ENCODE measurements around the gene CLRN3. TPM values are rescaled to one million over a fixed set of nuclear protein-coding genes. Genes with fewer than 3 reads are reported as not detected.

The CLRN3 gene
- total RNA-seq, 1 experiment from 2014 or later = 0.52 TPM

DNA sequence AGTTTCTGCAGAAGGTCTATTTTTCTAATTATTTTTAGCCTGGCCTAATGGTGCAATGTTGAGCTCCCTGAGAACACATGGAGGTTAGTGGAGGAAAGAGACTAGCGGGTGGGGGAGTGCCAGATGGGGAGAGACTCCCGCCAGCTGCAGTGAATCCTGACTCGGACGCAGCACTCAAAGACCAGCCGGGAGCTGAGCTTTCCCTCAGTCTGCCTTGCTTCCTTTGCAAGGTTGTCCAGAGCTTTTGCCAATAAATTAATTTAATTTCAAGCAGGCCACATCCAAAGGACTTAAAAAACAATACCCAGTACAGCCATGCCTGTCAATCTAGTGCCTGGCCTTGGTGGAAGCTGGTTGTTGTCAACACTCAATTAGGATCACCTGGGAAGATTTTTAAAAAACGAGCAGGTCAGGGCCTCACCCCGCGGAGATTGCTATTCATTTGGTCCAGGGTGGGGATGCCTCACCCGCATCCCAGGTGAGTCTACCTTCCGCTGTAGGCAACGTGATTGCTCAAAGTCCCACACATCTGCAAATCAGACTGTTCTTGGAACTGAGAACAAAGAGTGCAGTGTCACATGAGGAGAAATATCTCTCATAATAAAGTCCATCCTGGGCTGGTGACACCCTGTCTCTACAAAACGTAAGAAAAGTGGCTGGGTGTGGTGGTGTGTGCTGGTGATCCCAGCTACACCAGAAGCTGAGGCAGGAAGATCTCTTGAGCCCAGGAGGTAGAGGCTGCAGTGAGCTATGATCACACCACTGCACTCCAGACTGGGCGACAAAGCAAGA, 4.0 kb downstream of the CLRN3 start:
- no peak for DNase-seq
- no peaks in the 10 kb centered on the region for H3K27me3 Mint-ChIP-seq (ENCODE audit: unreplicated experiment)
- intact Hi-C loops (cut with micrococcal nuclease; ENCODE audit: unreplicated experiment) = loop anchor here (5.0 kb wide), 1 partner anchor 179 kb away; no protein-coding TSS in a partner anchor
- no peak overlapping the region for H3K27ac Mint-ChIP-seq (ENCODE audit: unreplicated experiment)
- H3K4me1 Mint-ChIP-seq (ENCODE audit: low read depth, unreplicated experiment) = peaks cover 10% of the 10 kb centered on the region
- CTCF ChIA-PET = no interaction called here
- no peaks in the 10 kb centered on the region for H3K36me3 Mint-ChIP-seq (ENCODE audit: insufficient read depth, unreplicated experiment)
- no TSS peak for BruUV-seq (replicated peaks)
- H3K9me3 Mint-ChIP-seq (ENCODE audit: low read depth, unreplicated experiment) = no peaks in the 10 kb centered on the region
- TF ChIP-seq, protein P1, sequence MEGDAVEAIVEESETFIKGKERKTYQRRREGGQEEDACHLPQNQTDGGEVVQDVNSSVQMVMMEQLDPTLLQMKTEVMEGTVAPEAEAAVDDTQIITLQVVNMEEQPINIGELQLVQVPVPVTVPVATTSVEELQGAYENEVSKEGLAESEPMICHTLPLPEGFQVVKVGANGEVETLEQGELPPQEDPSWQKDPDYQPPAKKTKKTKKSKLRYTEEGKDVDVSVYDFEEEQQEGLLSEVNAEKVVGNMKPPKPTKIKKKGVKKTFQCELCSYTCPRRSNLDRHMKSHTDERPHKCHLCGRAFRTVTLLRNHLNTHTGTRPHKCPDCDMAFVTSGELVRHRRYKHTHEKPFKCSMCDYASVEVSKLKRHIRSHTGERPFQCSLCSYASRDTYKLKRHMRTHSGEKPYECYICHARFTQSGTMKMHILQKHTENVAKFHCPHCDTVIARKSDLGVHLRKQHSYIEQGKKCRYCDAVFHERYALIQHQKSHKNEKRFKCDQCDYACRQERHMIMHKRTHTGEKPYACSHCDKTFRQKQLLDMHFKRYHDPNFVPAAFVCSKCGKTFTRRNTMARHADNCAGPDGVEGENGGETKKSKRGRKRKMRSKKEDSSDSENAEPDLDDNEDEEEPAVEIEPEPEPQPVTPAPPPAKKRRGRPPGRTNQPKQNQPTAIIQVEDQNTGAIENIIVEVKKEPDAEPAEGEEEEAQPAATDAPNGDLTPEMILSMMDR (IDR thresholded peaks at IDR 0.05; ENCODE audit: unreplicated experiment) = no peak
- H3K4me3 Mint-ChIP-seq (ENCODE audit: low read depth, unreplicated experiment) = no peak overlapping the region

- H3K4me1 Mint-ChIP-seq (ENCODE audit: low read depth, unreplicated experiment) = peaks cover 10% of the 10 kb centered on the region
- CTCF ChIA-PET = interaction anchor here (0.7 kb wide), 1 partner anchor 60 kb away, joined by 3 read pairs; no protein-coding TSS in a partner anchor
- BruUV-seq (replicated peaks) = no TSS peak
- no peak overlapping the region for H3K27ac Mint-ChIP-seq (ENCODE audit: unreplicated experiment)
- H3K9me3 Mint-ChIP-seq (ENCODE audit: low read depth, unreplicated experiment) = no peaks in the 10 kb centered on the region
- TF ChIP-seq, protein P1 (IDR thresholded peaks at IDR 0.05; ENCODE audit: unreplicated experiment) = no peak
- intact Hi-C loops (cut with micrococcal nuclease; ENCODE audit: unreplicated experiment) = loop anchor here (5.0 kb wide), 1 partner anchor 180 kb away; no protein-coding TSS in a partner anchor
- no peak overlapping the region for H3K4me3 Mint-ChIP-seq (ENCODE audit: low read depth, unreplicated experiment)
- no peaks in the 10 kb centered on the region for H3K27me3 Mint-ChIP-seq (ENCODE audit: unreplicated experiment)
- no peaks in the 10 kb centered on the region for H3K36me3 Mint-ChIP-seq (ENCODE audit: insufficient read depth, unreplicated experiment)
- no peak for DNase-seq
Measured at GRCh38 chr10:127887541-127888415, 5.0 kb downstream of the CLRN3 start.

DNA sequence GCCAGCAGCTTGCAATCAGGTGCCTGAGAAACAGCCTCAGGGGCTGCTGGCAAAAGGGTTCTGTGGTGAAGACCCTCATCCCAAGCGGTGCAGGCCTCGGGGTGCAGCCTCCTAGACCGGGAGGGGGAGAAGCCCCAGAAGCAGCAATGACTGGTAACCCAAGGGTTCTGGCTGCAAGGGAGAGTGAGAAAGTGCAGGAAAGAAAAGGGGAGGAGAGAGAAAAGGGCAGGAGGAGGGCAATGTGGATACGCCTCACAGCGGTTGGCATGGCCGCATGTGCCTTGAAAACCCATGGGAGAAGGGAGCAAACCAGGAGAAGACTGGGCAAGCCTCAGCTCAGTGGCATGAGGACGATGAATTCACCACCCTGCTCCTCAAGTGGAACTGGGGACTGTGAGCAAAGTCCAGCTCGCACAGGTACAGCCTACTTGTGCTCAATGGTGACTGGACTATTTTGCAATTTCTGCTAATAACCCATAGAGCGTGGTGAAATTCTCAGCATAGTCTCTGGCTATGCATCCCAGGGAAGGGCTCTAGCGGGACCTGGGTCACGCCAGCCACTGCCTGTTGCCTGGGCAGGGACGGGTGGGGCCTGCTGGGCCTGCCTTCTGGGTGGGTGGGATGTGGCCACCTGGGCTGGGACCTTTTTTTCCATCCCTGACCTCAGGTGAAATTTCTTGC, 6.2 kb downstream of the CLRN3 start:
- Mint-ChIP-seq H3K27ac (ENCODE audit: unreplicated experiment) (no peak overlapping the region), H3K27me3 (ENCODE audit: unreplicated experiment) (no peaks in the 10 kb centered on the region), H3K4me3 (ENCODE audit: low read depth, unreplicated experiment) (no peak overlapping the region), H3K4me1 (ENCODE audit: low read depth, unreplicated experiment) (peaks cover 10% of the 10 kb centered on the region), H3K36me3 (ENCODE audit: insufficient read depth, unreplicated experiment) (no peaks in the 10 kb centered on the region), H3K9me3 (ENCODE audit: low read depth, unreplicated experiment) (no peaks in the 10 kb centered on the region)
- CTCF ChIA-PET = interaction anchor here (0.6 kb wide), 1 partner anchor 40 kb away, joined by 6 read pairs; no protein-coding TSS in a partner anchor
- no TSS peak for BruUV-seq (replicated peaks)
- DNase-seq = no peak
- intact Hi-C loops (cut with micrococcal nuclease; ENCODE audit: unreplicated experiment) = loop anchor here (5.0 kb wide), 1 partner anchor 181 kb away; no protein-coding TSS in a partner anchor
- TF ChIP-seq, protein P1 (IDR thresholded peaks at IDR 0.05; ENCODE audit: unreplicated experiment) = no peak

GRCh38 chr10:127884501-127884900, 8.2 kb downstream of the CLRN3 start:
- BruUV-seq (replicated peaks) = no TSS peak
- intact Hi-C loops (cut with micrococcal nuclease; ENCODE audit: unreplicated experiment) = no loop called here
- TF ChIP-seq, protein P1 (IDR thresholded peaks at IDR 0.05; ENCODE audit: unreplicated experiment) = no peak
- Mint-ChIP-seq H3K27me3 (ENCODE audit: unreplicated experiment) (no peaks in the 10 kb centered on the region), H3K27ac (ENCODE audit: unreplicated experiment) (no peak overlapping the region), H3K36me3 (ENCODE audit: insufficient read depth, unreplicated experiment) (no peaks in the 10 kb centered on the region), H3K4me1 (ENCODE audit: low read depth, unreplicated experiment) (peaks cover 10% of the 10 kb centered on the region), H3K4me3 (ENCODE audit: low read depth, unreplicated experiment) (no peak overlapping the region), H3K9me3 (ENCODE audit: low read depth, unreplicated experiment) (no peaks in the 10 kb centered on the region)
- CTCF ChIA-PET = no interaction called here
- DNase-seq = no peak

All from Calu3 (cell line).